ENCODE data around the gene RBM6.
A peak's percentile ranks its signal among the peaks of the same experiment; 100 is the strongest.
"Not testable (repeated sequence)": the region's sequence is repeated elsewhere in the genome, so short reads cannot be mapped to it uniquely, and the experiment has no call there.

The RBM6 gene

DNA sequence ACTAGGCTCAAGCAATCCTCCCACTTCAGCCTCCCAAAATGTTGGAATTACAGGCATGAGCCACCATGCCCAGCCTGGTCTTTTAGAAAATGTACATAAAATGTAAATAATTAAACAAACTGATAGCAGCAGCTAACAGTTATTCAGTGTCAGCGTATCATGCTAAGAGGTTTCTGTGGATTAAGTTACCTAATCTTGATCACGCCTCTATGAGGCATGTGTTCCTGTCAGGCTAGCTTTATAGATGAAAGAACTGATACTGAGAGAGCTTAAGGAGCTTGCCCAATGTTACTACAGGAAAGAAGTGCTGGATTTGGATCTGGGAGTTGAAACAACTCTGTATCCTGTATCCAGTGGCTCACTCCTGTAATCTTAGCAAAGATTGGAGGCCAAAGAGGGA is 25.0 kb upstream of the RBM6 start:
- no peak for DNase-seq (ENCODE audit: low read depth)

GRCh38 chr3:49916686-49917085 is 23.3 kb upstream of the RBM6 start:
- no peak for DNase-seq (ENCODE audit: low read depth)

DNA sequence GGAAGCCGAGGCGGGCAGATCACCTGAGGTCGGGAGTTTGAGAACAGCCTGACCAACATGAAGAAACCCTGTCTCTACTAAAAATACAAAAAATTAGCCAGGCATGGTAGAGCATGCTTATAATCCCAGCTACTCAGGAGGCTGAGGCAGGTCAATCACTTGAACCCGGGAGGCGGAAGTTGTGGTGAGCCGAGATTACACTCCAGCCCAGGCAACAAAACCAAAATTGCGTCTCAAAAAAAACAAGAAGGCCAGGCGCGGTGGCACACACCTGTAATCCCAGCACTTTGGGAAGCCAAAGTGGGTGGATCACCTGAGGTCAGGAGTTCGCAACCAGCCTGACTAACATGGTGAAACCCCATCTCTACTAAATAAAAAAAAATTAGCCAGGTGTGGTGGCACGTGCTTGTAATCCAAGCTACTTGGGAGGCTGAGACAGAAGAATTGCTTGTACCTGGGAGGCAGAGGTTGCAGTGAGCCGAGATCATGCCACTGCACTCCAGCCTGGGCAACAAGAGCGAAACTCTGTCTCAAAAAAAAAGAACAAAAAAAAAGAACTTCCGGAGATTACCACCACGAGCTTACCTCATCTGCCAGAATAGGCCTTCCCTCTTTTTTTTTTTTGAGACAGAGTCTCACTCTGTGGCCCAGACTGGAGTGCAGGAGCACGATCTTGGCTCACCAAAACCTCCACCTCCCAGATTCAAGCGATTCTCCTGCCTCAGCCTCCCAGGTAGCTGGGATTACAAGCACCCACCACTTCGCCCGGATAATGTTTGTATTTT is 22.0 kb upstream of the RBM6 start:
- DNase-seq (ENCODE audit: low read depth) = not testable (repeated sequence)

- no peak for DNase-seq (ENCODE audit: low read depth)
These were observed 15.3 kb upstream of the RBM6 start for GRCh38 chr3:49924683-49925082.

- no peak for DNase-seq (ENCODE audit: low read depth)
These were observed 14.5 kb upstream of the RBM6 start for GRCh38 chr3:49925485-49925884.

DNA sequence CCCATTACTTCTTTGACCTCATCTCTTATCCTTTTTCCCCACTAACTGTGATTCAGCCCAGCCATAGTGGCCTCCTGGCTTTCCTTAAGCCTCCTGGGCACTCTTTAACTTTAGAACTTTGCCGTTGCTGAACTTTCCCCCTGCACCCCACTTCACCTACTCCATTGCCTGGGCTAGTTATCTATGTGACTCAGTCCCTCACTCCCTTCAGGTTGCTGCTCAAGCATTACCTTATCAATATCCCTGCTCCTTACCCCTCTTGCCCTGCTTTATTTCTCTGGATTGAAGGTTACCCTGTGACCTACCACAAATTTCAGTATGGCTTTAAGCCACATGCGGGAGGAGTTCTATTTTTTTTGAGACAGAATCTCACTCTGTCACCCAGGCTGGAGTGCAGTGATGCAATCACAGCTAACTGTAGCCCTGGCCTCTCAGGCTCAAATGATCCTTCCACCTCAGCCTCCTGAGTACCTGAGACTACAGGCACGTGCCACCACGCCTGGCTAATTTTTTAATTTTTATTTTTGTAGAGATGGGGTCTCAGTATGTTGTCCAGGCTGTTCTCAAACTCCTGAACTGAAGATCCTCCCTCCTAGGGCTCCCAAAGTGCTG is 13.7 kb upstream of the RBM6 start:
- DNase-seq (ENCODE audit: low read depth) = no peak

DNA sequence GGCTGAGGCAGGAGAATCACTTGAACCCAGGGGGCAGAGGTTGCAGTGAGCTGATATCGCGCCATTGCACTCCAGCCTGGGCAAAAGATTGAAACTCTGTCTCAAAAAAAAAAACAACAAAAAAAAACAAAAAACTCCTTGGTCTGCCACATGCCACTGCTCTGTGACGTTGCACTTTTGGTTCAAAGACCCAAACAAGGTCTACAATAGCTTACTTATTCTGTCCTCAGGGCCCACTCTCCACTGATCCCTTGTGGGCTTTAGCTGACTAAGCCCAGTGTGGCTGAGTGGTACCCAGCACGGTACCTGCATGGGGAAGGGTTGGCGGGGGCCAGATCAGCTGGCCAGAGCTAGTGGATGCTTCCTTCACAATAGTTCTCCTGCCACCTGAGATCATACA is 12.2 kb upstream of the RBM6 start:
- DNase-seq (ENCODE audit: low read depth) = no peak

DNA sequence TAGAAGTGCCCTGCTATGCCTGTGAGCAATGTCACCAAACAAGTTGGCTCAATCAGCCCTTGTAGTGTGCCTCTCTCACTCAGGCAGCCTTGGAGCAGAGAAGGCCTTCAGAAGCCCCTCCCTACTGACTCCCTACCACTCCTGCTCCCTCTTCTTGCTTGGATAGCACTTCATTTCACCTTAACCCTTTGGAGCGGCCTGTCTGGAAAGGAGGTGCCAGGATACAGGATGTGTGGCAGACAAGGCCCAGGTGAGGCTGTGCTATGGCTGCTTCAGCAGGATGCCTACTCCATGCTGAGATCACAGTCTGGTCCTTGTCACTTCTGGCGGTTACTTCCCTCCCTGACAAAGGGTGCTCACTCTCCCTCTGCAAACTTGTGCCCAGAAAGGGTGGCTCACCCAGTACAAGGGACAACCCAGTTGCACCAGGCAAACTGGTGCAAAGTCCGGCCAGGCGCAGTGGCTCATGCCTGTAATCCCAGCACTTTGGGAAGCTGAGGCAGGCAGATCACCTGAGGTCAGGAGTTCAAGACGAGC is 11.4 kb upstream of the RBM6 start:
- no peak for DNase-seq (ENCODE audit: low read depth)

- peak; percentile 77 for DNase-seq (ENCODE audit: low read depth)
These were observed 10.4 kb upstream of the RBM6 start, which contains the start of gene MON1A for GRCh38 chr3:49929291-49930167. TSS of gene MON1A (minus strand) at chr3:49929811. CDS start at chr3:49913346, 16,465 bp downstream.

- no peak for DNase-seq (ENCODE audit: low read depth)
These were observed 9.7 kb upstream of the RBM6 start for GRCh38 chr3:49930168-49930690.

DNA sequence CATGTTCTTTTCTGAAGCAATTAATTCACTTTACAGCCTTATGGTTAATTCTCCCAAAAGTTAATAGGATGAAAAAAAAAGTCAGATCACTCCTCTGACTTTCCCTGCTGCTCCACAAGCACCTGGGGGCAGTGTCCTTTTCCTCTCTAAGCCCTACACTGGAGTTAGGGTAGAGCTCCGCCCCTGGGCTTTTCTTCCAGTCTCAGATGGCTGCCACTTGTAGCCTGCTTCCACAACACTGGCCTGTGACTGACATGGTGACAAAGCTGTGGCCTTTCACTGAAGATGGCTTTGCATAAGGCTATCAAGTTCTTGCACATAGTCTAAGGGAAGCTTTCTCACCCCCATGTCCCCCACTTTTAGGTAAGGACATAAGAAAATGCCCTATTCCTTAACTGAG is 9.0 kb upstream of the RBM6 start:
- no peak for DNase-seq (ENCODE audit: low read depth)

DNA sequence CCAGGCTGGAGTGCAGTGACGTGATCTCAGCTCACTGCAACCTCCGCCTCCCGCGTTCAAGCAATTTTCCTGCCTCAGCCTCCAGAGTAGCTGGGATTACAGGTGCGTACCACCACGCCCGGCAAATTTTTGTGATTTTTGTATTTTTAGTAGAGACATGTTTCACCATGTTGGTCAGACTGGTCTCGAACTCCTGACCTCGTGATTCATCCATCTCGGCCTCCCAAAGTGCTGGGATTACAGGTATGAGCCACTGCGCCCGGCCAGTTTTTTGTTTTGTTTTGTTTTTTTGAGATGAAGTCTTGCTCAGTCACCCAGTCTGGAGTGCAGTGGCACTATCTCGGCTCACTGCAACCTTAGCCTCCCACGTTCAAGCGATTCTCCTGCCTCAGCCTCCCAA is 7.7 kb upstream of the RBM6 start:
- DNase-seq (ENCODE audit: low read depth) = not testable (repeated sequence)

DNA sequence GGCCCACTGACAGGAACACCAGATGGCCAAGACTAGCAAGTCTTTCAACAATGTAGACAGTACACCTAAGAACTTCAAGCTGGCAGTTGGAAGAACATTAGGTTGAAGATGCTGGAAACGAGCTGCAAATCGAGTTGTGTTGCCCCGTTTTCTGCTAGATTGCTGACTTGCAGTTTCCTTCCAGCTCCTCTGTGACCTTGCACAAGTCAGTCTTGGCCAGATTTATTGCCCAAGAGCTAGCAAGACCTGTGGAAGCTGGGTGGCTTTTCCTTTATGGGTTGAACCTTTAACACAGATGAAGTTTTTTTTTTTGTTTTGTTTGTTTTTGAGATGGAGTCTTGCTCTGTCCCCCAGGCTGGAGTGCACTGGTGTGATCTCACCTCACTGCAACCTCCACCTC is 2.9 kb upstream of the RBM6 start:
- DNase-seq (ENCODE audit: low read depth) = no peak

GRCh38 chr3:49940667-49941249 is 808 bp downstream of the RBM6 start:
- DNase-seq (ENCODE audit: low read depth) = no peak

DNA sequence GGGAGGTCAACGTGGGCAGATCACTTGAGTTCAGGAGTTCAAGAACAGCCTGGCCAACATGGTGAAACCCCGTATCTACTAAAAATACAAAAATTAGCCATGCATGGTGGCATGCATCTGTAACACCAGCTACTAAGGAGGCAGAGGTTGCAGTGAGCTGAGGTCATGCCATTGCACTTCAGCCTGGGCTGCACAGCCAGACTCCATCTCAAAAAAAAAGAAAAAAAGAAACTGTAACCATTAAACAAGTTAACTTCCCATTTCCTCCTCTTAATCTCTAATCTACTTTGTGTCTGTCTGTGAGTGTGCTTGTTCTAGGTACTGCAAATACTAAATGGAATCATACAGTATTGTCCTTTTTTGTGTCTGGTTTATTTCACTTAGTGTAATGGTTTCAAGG is 2.7 kb downstream of the RBM6 start:
- DNase-seq (ENCODE audit: low read depth) = no peak

DNA sequence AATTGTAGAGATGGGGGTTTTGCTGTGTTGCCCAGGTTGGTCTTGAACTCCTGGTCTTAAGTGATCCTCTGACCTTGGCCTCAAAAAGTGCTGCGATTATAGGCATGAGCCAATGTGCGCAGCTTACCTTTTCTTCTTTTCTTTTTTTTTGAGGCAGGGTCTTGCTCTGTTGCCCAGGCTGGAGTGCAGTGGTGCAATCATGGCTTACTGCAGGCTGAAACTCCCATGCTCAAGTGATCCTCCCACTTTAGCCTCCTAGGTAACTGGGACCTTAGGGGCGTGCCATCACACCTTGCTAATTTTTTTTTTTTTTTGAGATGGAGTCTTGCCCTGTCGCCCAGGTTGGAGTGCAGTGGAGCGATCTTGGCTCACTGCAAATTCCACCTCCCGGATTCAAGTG is 13.0 kb downstream of the RBM6 start:
- DNase-seq (ENCODE audit: low read depth) = no peak

- no peak for DNase-seq (ENCODE audit: low read depth)
These were observed 15.7 kb downstream of the RBM6 start for GRCh38 chr3:49955636-49956035.

DNA sequence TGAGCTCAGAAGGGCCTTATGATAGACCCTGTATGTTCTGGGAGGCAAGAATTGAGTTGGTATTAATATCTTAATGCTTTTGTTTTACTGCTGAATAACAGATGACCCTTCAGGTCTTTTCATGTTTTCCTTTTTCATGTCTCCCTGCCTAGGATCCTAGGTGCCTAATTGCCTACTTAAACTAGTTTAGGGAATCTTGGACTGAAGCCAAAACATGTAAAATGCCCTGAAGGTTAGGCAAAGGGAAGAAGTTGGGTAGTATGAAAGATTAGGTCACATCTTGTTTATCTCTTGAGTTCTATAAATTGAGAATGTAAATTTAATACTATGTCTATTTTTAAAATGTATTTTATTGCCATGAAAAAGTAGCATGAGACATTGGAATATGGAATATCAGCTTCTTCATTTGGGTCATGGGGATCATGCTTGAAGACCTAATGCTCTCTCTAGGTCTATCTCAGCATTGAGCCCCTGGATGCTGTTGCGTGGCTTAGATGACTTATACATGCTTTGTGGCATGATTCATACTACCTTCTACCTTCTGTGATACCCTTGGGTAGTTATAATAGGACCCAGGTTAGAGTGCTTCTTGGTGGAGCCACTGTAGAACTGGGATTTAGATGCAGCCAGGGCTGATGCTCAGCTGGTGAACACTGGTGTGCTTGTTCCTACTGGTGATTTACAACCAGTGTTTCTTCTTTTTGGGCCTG is 26.4 kb downstream of the RBM6 start:
- no peak for DNase-seq (ENCODE audit: low read depth)

- no peak for DNase-seq (ENCODE audit: low read depth)
These were observed 27.3 kb downstream of the RBM6 start for GRCh38 chr3:49967291-49967690.

GRCh38 chr3:49968346-49968745 is 28.4 kb downstream of the RBM6 start:
- DNase-seq (ENCODE audit: low read depth) = no peak

- no peak for DNase-seq (ENCODE audit: low read depth)
These were observed 32.7 kb downstream of the RBM6 start for GRCh38 chr3:49972656-49973055.

All from stimulated activated CD8-positive, alpha-beta memory T cell treated with anti-CD3 and anti-CD28 coated beads, Interleukin-12 subunit alpha, Interleukin-12 subunit beta, amount 100 ng/mL, for 4 hours (primary cell).